Stimulated activated CD4-positive, alpha-beta T cell treated with anti-CD3 and anti-CD28 coated beads, Interleukin-15, amount 100 ng/mL, for 48 hours (primary cell): Measurements from ENCODE around the gene KCNC1.

Experiments used
- DNase-seq, 2 donors: peaks; one replicate each; pipeline ENCODE4 v3.0.0-alpha.2; 2020; ENCODE audit warnings: low read depth in 2 of 2

Gene KCNC1

GRCh38 chr11:17791144-17791543 lies 56.6 kb downstream of the KCNC1 start:
- DNase-seq, result no peak

GRCh38 chr11:17792161-17792560 lies 57.6 kb downstream of the KCNC1 start:
- DNase-seq, result no peak

GRCh38 chr11:17793642-17794170 lies 59.1 kb downstream of the KCNC1 start:
- no peak for DNase-seq

DNA sequence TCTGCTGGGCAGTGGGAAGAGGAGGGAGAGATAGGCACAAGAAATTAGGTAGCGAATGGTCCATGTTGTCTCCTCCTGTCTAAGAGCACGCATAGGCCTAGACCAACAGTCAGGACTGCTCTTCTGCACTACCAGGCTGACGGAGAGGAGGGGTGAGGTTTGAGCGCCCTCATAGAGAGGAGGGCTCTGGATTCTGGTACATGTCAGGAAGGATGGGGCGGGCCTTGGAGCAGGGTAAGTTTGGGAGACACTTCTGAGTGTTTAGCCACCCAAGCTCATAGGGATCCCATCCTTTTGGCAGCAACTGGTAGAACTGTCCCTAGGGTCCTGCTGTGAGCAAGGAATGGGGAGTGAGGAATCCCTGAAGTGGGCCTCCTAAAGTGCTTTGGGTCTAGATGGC lies 60.4 kb downstream of the KCNC1 start:
- no peak for DNase-seq

DNA sequence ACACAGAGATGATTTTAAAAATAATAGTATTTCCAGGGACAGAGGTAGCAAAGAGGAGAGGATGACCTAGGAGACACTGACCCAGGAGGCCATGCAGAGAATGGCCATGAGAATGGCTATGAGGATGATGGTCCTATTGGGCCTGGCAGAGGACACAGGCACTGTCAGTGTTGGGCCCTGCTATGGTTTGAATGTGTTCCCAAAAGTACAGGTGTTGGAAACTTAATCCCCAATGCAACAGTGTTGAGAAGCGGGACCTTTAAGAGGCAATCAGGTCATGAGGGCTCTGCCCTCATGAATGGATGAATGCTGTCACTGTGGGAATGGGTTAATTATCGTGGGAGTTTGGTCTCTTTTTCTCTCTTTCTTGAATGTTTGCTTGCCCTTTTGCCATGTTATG lies 61.6 kb downstream of the KCNC1 start:
- no peak for DNase-seq

DNA sequence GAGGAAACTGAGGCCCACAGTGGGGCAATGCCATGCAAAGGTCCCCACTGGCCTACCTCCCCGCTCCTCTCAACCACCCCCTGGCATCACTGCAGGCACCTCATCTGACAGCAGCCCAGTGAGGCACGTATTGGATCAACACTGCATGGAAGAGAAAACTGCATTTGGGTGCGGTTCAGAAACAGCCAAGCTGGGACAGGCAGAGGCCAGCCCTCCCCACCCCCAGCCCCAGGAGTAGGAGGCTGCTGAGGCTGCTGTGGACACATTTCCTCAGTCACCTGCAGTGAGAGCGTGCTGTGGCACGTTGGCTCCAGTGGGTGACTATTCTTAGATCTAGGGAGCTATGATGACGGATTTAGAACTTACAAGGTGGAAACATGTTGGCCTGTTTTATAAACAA lies 63.7 kb downstream of the KCNC1 start:
- no peak for DNase-seq

GRCh38 chr11:17798716-17799115 lies 64.1 kb downstream of the KCNC1 start:
- no peak for DNase-seq

GRCh38 chr11:17799147-17799546 lies 64.6 kb downstream of the KCNC1 start:
- no peak for DNase-seq

- DNase-seq, result no peak
Observed at GRCh38 chr11:17801166-17801565, 66.6 kb downstream of the KCNC1 start.

- DNase-seq, result no peak
Observed at GRCh38 chr11:17802491-17802890, 67.9 kb downstream of the KCNC1 start.

DNA sequence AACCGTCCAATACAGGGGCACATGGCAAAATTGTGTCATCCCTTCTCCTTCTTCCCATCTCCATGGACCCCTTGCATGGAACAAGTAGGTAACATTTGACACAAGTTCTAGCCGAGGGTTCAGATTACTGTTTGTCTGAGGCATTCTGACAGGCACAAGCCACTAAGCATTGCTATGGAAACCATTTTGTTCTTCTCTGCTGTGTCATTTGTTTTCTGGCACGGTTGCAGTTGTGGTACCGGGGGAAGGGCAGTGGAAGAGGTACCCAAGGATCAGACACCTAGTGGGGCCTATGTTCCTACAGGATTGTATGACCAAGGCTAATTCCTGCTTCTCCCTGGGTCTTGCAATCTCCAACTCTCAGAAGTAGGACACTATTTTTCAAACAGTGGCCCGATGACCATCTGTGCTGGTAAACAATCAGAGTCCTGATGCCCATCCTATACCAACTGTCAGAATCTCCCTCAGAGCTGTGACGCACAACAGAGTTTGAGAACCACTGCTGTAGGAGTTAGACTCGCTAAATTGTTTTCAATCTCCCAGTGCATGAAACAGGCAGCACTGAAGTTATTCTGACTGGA lies 69.3 kb downstream of the KCNC1 start:
- no peak for DNase-seq

DNA sequence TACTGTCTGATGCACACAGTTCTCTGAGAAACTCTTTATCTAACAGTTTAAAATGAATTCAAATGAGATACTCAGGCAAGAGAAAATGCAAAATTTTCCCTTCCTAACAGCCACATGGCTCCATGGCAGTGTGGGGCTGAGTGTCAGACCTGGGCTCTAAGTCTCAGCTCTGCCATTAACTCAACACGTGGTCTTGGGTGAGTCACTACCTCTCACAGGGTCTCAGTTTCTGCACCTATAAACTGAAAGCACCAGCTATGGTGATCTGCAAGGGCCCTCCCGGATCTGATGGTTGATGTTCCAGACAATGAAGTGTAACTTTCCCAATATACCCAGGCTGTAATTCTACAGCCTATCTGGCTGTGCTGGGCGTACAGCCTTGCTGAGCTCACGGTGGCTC lies 70.5 kb downstream of the KCNC1 start:
- no peak for DNase-seq

GRCh38 chr11:17805873-17806272 lies 71.3 kb downstream of the KCNC1 start:
- no peak for DNase-seq

DNA sequence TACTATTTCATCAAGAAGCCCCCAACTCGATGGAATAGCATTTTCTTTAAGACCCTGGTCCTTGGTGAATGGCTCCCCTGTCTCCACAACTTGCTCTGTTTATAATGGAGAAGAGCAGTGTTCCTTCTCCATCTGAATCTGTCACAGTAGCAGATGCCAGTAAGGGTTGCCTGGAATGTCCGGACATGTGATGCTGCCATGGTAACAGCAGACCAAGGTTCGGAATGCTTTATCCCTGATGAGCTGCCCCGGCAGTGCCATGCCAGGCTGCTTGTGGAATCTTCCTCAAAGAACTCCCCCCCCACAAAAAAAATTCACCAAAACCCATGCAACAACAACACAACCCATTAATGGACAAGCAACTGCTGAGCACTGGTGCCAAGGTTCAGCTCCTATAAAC lies 72.5 kb downstream of the KCNC1 start:
- no peak for DNase-seq

- DNase-seq, result no peak
Observed at GRCh38 chr11:17810041-17810440, 75.5 kb downstream of the KCNC1 start.

DNA sequence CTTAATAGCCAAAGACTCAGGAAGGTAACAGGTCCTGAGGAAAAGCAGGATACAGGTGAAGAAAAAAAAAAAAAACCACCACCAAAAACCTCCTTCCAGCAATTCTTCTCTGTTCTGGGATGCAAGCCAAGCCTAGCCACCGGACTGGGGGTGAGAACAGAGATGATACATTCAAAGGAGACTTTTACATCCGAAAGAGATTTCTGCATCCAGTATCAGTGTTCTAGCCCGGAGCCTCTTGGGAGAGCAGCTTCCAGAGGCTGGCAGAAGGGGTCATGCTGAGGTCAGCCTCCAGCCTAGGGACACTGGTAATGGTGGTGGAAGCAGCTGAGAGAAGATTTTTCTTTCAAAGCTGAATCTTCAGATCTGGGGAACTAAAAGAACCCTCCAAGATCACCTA lies 76.2 kb downstream of the KCNC1 start:
- no peak for DNase-seq

- no peak for DNase-seq
Observed at GRCh38 chr11:17811352-17811751, 76.8 kb downstream of the KCNC1 start.

DNA sequence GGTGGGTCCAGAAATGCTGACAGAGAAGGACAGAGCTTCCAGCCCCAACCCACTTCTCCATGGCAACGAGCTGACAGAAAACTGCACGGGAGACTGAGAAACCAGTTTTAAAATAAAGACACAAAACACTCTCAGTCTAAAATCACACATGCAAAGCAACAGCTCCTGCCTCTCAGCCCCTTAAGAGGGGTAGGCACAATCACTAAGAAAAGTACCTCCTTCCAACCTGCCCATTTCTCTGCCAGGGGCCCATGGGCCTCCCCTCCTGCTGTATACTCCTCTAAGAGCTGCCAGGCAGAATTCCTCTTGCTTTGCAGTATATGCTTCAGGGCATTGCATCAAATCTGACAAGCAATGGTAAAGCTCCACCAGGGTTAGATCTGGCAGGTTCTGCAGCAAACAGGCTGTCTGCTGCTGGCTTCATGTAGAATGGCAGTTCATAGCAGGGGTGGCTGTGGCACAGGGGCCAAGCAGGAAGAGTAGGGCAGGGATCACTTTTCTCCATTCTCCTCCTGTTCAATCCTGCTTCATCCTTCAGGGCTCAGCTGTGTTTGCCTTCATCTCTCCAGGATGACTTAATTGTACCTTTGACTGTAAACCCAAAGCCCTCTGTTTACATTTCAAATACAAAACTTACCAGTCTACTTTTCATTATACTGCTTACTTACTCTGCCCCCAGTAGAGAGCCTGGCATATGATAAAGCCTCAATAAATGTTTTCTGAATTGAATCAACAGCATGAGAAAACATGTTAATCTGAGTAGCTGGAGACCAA lies 77.7 kb downstream of the KCNC1 start:
- DNase-seq, result no peak

DNA sequence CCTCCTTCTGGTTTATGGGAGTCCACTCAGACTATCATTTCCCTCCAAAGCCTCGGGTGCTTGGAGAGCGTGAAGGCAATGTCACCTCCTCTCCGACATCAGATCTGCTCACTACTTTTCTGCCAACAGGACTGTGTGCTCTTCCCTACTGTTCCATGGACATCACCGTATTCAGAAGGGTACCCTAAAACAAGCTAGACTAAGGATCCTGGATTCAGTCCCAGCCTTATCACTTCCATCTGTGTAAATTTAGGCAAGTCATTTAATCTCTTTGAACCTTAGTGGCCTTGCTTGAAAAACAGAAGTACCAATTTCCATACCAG lies 78.2 kb downstream of the KCNC1 start:
- no peak for DNase-seq

DNA sequence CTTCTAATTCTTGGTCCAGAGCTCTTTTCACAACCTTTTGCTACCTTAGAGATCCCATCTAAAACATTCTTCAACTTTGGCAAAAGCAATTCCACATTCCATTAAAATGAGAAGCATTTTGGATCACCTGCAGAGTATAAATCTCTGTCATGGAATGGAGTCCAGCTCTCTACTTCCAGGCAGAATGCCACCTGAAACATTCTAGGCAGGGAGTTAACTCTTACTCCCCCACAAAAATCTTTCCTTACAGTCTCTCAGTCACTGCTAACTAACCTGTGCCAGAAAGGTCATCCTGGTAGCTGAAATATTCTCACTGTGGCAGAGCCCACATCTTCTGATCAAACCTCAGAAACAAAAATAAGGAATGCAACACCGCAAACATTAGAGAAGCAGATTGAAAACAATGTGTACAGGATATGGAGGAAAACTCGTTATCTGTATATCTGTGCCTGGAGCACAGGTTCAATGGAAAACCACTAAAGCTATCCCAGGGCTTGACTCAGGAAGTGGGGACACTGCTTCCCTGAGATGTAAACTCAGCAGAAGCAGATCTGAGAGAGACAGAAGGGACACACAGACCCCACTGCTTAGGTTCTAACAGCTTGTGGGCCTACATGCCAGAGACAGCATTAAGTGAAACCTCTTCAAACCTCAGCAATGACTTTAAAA lies 78.9 kb downstream of the KCNC1 start:
- no peak for DNase-seq

DNA sequence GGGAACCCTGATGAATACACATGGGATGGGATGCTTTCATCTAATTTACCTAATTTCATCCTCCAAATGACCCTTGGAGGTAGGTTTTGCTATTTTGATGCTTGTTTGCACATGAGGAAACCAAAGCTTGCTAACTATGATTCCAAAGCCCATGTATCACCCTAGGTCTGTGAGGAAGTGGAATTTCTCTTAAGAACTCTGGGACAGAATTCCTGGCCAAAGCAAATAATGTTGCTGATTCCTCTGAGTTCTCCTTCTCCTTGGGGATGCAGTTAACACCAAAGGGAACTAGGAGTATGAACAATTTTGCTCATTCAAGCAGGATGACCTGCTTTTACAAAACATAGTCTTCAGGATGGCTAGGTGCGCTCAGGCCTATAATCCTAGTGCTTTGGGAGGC lies 80.0 kb downstream of the KCNC1 start:
- no peak for DNase-seq

- DNase-seq, result no peak
Observed at GRCh38 chr11:17816232-17816931, 81.8 kb downstream of the KCNC1 start.
